Measurements from ENCODE around the gene GDAP2. TPM values are rescaled to one million over a fixed set of nuclear protein-coding genes. Genes with fewer than 3 reads are reported as not detected.
"Not testable (repeated sequence)": the region's sequence is repeated elsewhere in the genome, so short reads cannot be mapped to it uniquely, and the experiment has no call there.

Gene GDAP2
- total RNA-seq, 1 donor from 2014 or later, result 13.3 TPM

GRCh38 chr1:117852853-117853553 lies 76.4 kb downstream of the GDAP2 start:
- intact Hi-C loops (cut with DNase I), result no loop called here
- DNase-seq (no peak), ATAC-seq (ENCODE audit: poor library complexity) (no peak)

GRCh38 chr1:117851687-117852086 lies 77.7 kb downstream of the GDAP2 start:
- DNase-seq (no peak), ATAC-seq (ENCODE audit: poor library complexity) (no peak)
- intact Hi-C loops (cut with DNase I), result no loop called here

- ATAC-seq (ENCODE audit: poor library complexity), result no peak
- intact Hi-C loops (cut with DNase I), result no loop called here
- no peak for DNase-seq
Observed at GRCh38 chr1:117846674-117847425, 82.6 kb downstream of the GDAP2 start.

GRCh38 chr1:117844478-117844877 lies 84.9 kb downstream of the GDAP2 start:
- ATAC-seq (ENCODE audit: poor library complexity); DNase-seq; intact Hi-C loops (cut with DNase I): not testable (repeated sequence)

GRCh38 chr1:117843791-117844190 lies 85.6 kb downstream of the GDAP2 start:
- intact Hi-C loops (cut with DNase I), result no loop called here
- ATAC-seq (ENCODE audit: poor library complexity) (no peak), DNase-seq (no peak)

GRCh38 chr1:117842408-117843170 lies 86.8 kb downstream of the GDAP2 start:
- intact Hi-C loops (cut with DNase I), result no loop called here
- DNase-seq, result no peak
- ATAC-seq (ENCODE audit: poor library complexity), result no peak

- DNase-seq, result no peak
Observed at GRCh38 chr1:117841117-117841650, 88.2 kb downstream of the GDAP2 start.

GRCh38 chr1:117838911-117839310 lies 90.5 kb downstream of the GDAP2 start:
- ATAC-seq (ENCODE audit: poor library complexity) (no peak), DNase-seq (no peak)
- intact Hi-C loops (cut with DNase I), result no loop called here

More at GRCh38 chr1:117841117-117841650, 88.2 kb downstream of the GDAP2 start:
- intact Hi-C loops (cut with DNase I), result no loop called here
- ATAC-seq (ENCODE audit: poor library complexity), result no peak

GRCh38 chr1:117836069-117836468 lies 93.4 kb downstream of the GDAP2 start:
- intact Hi-C loops (cut with DNase I), result no loop called here

GRCh38 chr1:117834416-117834815 lies 95.0 kb downstream of the GDAP2 start:
- no peak for ATAC-seq (ENCODE audit: poor library complexity)
- no peak for DNase-seq
- intact Hi-C loops (cut with DNase I), result no loop called here

More at GRCh38 chr1:117836069-117836468, 93.4 kb downstream of the GDAP2 start:
- ATAC-seq (ENCODE audit: poor library complexity) (no peak), DNase-seq (no peak)

- intact Hi-C loops (cut with DNase I), result no loop called here
- no peak for DNase-seq
- no peak for ATAC-seq (ENCODE audit: poor library complexity)
Observed at GRCh38 chr1:117832453-117832852, 97.0 kb downstream of the GDAP2 start.

- intact Hi-C loops (cut with DNase I), result no loop called here
- ATAC-seq (ENCODE audit: poor library complexity) (no peak), DNase-seq (no peak)
Observed at GRCh38 chr1:117830222-117830621, 99.2 kb downstream of the GDAP2 start.

- intact Hi-C loops (cut with DNase I), result no loop called here
- peak; percentile 83 for ATAC-seq (ENCODE audit: poor library complexity)
- peak; percentile 89 for DNase-seq
Observed at GRCh38 chr1:117828201-117828600, 101.2 kb downstream of the GDAP2 start.

GRCh38 chr1:117826540-117827078 lies 102.8 kb downstream of the GDAP2 start:
- DNase-seq (peak; percentile 78), ATAC-seq (ENCODE audit: poor library complexity) (peak; percentile 73)
- intact Hi-C loops (cut with DNase I), result no loop called here

GRCh38 chr1:117826119-117826518 lies 103.3 kb downstream of the GDAP2 start:
- ATAC-seq (ENCODE audit: poor library complexity) (no peak), DNase-seq (no peak)
- intact Hi-C loops (cut with DNase I), result no loop called here

- ATAC-seq (ENCODE audit: poor library complexity) (no peak), DNase-seq (peak; percentile 53)
- intact Hi-C loops (cut with DNase I), result no loop called here
Observed at GRCh38 chr1:117825414-117825813, 104.0 kb downstream of the GDAP2 start.

- DNase-seq (peak; percentile 55), ATAC-seq (ENCODE audit: poor library complexity) (peak; percentile 37)
- intact Hi-C loops (cut with DNase I), result no loop called here
Observed at GRCh38 chr1:117824616-117825015, 104.8 kb downstream of the GDAP2 start.

- peak; percentile 67 for ATAC-seq (ENCODE audit: poor library complexity)
- peak; percentile 44 for DNase-seq
- intact Hi-C loops (cut with DNase I), result no loop called here
Observed at GRCh38 chr1:117821774-117822482, 107.5 kb downstream of the GDAP2 start.

Measured in Right ventricle myocardium superior (tissue), 1 donor.